ENCODE measurements around the gene TNFAIP8.
"Not testable (repeated sequence)": the region's sequence is repeated elsewhere in the genome, so short reads cannot be mapped to it uniquely, and the experiment has no call there.

The TNFAIP8 gene

GRCh38 chr5:119393746-119394145 is 37.9 kb downstream of the TNFAIP8 start:
- no peak for DNase-seq (ENCODE audit: low read depth in 2 of 2)

DNA sequence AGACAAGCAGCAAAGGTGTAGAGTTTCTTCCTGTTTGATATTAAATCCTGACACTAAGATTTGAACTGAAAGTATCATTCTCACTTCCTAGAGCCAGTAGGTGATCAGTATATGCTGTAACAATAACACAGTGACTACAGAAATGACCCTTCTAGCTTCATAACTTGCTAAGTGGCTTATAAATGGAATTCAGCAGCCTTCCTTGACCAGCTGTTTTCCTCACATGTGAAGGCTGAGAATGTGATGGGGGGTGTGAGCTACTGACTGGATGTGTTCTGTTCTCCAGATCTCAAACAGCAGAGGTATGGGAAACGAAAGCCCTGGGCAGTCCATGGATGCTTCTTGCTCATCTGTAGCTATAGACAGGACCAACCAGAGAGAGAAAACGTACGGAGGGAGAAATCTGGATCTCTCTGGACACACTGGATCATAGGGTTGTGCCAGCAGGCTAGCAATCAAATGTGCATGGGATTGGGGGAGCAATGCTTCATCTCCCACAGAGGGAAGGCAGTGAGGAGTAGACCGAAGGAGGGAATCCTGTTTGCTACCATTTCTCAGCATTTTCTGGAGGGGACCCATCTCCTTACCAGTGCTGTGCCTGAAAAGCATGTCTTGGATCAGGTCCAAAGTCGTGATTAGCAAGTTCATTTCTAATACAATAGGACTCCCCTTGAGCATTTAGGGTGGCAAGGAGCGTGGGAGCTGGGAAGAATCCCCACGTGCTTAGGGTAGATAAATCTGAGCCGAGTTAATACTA is 39.4 kb downstream of the TNFAIP8 start:
- DNase-seq (ENCODE audit: low read depth in 2 of 2): no peak

GRCh38 chr5:119396030-119396664 is 40.3 kb downstream of the TNFAIP8 start:
- peak in 1 of 2 donors; percentile 23 for DNase-seq (ENCODE audit: low read depth in 2 of 2)

- DNase-seq (ENCODE audit: low read depth in 2 of 2): no peak
Observed at GRCh38 chr5:119397518-119398380, 41.9 kb downstream of the TNFAIP8 start.

DNA sequence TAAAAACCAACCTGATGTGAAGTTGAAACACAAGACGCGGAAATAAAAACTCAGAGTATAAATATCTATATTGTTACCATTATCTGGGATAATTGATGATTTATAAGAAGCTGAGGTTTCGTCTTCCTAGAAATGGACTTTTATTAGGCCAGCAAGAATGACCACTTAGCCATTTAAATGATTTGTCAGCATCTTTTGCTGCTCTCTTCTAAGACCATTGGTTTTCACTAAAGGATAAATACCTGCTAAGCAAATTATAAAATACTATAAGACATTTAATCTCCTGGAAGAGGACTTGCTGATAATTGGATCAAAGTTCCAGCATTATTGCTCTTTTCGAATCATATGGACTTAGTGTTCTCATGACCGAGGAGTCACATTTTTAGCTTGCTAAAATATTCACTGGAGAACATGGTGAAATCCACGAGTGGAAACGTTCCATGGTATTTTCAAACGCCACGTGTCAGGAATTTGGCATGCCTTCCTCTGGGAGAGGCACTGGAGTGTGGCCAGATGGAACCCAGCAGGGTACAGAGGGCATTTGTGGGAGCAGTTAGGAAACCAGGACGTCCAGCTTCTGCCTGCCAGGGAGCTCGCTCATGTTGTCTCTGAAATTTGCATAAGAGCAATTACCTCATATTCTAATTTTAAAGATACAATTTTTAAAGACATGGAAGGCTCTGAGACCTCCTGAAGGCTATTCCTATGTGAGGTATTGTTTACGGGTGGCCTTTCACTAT is 43.1 kb downstream of the TNFAIP8 start:
- no peak for DNase-seq (ENCODE audit: low read depth in 2 of 2)

- no peak for DNase-seq (ENCODE audit: low read depth in 2 of 2)
Observed at GRCh38 chr5:119400245-119400644, 44.4 kb downstream of the TNFAIP8 start.

DNA sequence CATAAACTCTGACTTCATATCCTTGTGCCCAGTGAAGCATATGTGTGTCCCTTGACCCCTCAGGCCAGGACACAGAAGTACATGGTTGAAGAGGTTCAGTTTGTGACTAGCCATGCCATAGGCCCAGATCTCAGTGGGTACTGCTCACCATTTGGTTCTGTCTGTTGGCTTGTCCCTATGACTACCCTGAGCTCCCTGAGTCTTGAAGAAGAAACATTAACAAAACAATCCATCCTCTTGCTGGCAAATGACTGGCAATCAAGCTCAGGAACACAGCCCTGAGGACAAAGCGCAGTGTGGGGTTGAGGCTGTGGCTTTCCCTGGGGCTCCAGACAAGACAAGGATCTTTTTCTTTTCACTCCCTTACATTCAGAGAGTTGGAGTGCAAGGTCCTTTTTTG is 46.3 kb downstream of the TNFAIP8 start:
- no peak for DNase-seq (ENCODE audit: low read depth in 2 of 2)

GRCh38 chr5:119402555-119402954 is 46.7 kb downstream of the TNFAIP8 start:
- no peak for DNase-seq (ENCODE audit: low read depth in 2 of 2)

GRCh38 chr5:119404033-119404432 is 48.2 kb downstream of the TNFAIP8 start:
- no peak for DNase-seq (ENCODE audit: low read depth in 2 of 2)

- DNase-seq (ENCODE audit: low read depth in 2 of 2): no peak
Observed at GRCh38 chr5:119405419-119405818, 49.6 kb downstream of the TNFAIP8 start.

DNA sequence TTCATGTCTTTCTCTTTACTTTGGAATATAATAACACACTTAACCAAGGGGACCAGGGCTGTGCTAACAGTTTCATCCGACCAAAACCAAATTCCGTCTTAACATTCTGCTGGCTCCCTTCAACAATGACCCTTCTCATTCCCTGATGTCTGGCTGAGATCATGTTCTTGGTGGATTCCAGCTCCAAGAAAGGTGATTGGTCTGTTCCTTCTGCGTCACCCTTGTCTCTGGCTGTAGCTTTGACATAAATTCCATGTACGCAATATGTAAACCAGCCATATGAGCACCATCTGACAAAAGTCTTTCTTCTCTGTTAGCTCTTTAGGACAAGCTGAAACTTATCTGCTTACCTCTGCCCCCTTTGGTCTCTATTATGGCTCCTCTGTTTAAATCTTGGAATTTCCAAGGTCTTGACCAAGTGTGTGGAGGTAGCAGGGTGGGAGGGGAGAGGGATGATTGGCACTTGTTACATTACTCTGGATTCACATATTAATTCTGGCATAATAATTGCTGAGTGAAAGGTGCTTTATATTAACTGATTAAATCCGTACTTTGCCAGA is 50.8 kb downstream of the TNFAIP8 start:
- no peak for DNase-seq (ENCODE audit: low read depth in 2 of 2)

DNA sequence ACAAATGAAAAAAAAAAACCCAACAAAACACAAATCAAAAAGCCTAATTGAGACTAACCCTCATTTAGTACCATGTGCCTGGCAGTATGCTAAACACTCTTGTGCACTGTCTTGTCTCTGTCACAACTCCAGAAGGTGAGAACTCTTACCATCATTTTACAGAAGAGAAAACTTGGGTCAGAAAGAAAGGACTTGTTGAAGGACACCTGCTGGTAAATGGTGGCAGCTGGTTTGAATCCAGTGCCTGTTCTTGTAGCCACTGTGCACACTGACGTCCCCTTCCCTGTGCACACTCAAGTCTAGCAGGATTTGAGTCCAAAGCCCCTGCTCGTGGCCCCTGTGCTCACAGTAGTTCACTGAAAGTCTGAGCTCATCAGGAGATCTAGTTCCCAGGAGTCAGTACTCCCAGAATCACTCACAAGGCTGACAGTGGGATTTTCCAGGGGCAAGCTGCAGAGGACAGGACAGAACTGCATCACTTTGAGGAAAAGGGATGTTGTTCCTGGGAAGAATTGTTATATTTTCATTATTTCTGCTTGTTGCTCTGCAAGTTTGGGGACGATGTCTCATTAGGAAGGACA is 53.5 kb downstream of the TNFAIP8 start:
- DNase-seq (ENCODE audit: low read depth in 2 of 2): no peak

DNA sequence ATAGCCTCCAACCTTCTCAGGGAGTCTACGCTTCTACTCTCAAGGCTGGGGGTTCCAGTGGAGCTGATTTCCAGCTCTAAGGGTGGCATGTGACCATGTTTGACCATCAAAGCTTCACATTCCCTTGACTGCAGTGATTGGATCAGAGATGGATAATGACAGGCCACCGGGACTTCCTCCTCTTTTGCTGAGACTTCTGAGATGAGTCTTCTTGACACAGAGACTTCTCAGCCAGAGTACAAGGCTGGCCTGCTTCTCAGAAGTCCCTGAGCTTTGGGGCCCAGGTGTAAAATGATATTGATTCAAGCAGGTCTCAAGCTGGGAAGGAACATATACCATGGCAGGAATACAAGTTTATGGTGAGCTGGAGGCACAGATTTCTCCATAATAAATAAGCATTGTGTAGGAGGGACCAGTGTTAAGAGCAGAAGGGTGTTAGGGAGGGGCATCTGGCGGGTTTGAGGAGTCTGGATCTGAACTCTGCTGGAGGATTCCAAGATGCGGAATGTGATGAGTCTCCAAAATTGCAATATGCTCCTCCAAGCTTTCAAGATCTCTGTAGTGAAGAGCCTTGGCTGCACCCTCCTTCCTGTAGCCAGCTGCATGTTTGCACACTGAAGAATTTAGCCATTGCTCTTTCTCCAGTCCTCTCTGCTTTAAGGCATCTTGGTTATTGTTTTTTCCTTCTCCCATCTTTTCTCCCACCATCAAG is 54.8 kb downstream of the TNFAIP8 start:
- DNase-seq (ENCODE audit: low read depth in 2 of 2): no peak

GRCh38 chr5:119411361-119412278 is 55.8 kb downstream of the TNFAIP8 start:
- no peak for DNase-seq (ENCODE audit: low read depth in 2 of 2)

DNA sequence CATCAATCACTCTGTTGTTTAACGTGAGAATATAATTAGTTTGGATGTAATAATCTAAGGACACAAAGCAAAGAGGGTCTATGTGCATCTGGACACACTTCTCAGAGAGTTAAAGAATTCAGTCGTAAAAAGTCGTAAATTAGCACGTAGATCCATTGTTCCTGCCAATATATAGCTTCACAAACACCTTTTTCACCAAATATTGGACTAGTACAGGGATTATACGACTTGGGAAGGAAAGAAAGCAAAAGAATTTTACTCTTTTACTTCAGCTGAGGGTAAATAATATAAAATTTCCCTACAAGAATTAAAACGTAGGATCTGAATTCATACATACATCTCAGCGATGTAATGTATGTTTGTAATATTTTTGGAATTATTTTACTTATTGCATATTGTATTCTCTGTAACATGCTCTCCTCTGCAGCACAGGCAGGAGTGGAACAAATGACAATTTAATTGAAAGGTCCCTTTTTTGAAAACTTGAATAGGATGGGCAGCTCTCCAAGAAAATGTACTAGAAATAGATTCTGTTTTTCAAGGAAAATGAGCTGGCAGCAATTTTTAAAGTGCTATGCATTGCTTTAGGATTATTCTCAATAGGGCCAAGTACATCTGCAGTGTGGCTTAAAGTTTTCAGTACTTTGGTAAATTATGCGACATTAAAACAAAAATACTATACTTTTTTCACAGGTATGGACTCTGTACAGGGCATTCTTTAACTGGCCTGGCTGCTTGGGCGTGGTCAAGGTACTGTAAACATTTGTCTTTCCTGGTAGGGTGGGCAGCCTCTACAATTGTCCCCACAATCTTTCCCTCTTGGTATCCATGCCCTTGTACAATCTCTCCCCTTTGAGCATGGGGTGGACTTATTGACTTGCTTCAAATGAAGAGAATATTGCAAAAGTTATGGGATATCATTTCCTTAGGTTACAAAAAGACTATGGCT is 56.7 kb downstream of the TNFAIP8 start:
- DNase-seq (ENCODE audit: low read depth in 2 of 2): no peak

DNA sequence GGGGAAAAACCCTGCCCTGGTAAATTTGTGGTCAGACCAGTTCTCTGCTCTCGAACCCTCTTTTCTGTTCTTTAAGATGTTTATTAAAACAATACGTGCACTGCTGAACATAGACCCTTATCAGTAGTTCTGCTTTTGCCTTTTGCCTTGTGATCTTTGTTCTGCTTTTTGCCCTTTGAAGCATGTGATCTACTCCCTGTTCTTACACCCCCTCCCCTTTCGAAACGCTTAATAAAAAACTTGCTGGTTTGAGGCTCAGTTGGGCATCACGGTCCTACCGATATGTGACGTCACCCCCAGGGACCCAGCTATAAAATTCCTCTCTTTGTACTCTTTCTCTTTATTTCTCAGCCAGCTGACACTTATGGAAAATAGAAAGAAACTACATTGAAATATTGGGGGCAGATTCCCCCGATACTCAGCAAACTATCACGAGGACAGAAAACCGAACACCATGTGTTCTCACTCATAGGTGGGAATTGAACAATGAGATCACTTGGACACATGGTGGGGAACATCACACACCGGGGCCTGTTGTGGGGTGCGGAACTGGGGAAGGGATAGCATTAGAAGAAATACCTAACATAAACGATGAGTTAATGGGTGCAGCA is 58.4 kb downstream of the TNFAIP8 start:
- DNase-seq (ENCODE audit: low read depth in 2 of 2): not testable (repeated sequence)

GRCh38 chr5:119417891-119418605 is 62.2 kb downstream of the TNFAIP8 start:
- no peak for DNase-seq (ENCODE audit: low read depth in 2 of 2)

Data from stimulated activated CD8-positive, alpha-beta memory T cell treated with anti-CD3 and anti-CD28 coated beads, Interleukin-15, amount 100 ng/mL, for 48 hours (primary cell).